C4-2B (cell line): ENCODE results near the gene ARHGEF4.

ENCODE experiments used
- ZFX ChIP-seq: fragments of 450-650 bp; IDR thresholded peaks from 2 replicates; pipeline ENCODE4 v1.6.1; 2017
- TF ChIP-seq, protein P1 (sequence below): fragments of 450-650 bp; conservative IDR thresholded peaks from 2 replicates; pipeline ENCODE4 v1.5.1; 2017; ENCODE audit warnings: mild to moderate bottlenecking

DNA sequence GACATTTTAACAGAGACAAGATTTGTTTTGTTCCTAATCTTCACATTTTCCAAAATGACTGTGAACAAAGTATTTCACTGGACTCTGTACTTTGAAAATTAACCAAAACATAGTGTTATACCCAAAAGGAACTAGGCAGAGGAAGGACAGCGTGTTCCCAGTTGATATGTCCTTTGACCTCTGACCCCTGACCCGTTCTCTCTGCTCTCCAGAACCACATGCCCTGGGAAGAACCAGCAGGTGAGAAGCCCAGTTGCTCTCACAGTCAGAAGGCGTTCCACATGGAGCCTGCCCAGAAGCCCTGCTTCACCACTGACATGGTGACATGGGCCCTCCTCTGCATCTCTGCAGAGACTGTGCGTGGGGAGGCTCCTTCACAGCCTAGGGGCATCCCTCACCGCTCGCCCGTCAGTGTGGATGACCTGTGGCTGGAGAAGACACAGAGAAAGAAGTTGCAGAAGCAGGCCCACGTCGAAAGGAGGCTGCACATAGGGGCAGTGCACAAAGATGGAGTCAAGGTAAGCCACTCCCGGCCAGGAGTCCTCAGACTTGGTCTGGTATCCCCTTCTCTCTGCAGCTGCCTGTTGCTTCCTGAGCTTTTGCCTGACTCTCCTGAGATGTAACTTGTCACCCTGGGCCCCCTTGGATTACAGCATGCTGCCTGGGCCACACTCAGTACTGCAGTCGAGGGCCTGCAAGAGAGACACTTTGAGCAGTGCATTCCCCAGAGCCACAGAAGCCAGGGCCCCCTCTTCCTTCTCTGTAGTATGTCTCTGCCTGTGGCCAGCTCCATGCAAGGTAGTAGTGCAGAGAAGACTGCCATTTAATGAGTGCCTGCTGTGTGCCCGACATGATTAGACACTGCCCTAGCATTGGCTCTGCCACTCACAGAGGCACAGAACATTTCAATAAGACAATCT, 94.3 kb downstream of the ARHGEF4 start:
- TF ChIP-seq, protein P1, sequence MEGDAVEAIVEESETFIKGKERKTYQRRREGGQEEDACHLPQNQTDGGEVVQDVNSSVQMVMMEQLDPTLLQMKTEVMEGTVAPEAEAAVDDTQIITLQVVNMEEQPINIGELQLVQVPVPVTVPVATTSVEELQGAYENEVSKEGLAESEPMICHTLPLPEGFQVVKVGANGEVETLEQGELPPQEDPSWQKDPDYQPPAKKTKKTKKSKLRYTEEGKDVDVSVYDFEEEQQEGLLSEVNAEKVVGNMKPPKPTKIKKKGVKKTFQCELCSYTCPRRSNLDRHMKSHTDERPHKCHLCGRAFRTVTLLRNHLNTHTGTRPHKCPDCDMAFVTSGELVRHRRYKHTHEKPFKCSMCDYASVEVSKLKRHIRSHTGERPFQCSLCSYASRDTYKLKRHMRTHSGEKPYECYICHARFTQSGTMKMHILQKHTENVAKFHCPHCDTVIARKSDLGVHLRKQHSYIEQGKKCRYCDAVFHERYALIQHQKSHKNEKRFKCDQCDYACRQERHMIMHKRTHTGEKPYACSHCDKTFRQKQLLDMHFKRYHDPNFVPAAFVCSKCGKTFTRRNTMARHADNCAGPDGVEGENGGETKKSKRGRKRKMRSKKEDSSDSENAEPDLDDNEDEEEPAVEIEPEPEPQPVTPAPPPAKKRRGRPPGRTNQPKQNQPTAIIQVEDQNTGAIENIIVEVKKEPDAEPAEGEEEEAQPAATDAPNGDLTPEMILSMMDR, result no peak
- no peak for TF ChIP-seq ZFX
